ENCODE measurements around the gene HSBP1L1. TPM values are rescaled to one million over a fixed set of nuclear protein-coding genes. Genes with fewer than 3 reads are reported as not detected.

The HSBP1L1 gene
- total RNA-seq (10 to 100 TPM in 3 of 4 donors, 1 to 10 TPM in 1; 9.9 to 14.6 (median 11.1) TPM), polyA plus RNA-seq (18.8 TPM)
- long read RNA-seq, donor 1, transcript HSBP1L1-201 (4 exons, 771 nt) = major isoform, 8 of 9 reads
- long read RNA-seq, donor 1, partial matches to known transcripts = 0 of 9 reads
- long read RNA-seq, donor 1, other reads (novel, unspliced or antisense) = 0 of 9 reads
- long read RNA-seq, donor 2, partial matches to known transcripts = 0 of 4 reads
- long read RNA-seq, donor 2, other reads (novel, unspliced or antisense) = 1 of 4 reads
- long read RNA-seq, donor 3, partial matches to known transcripts = 0 of 1 reads
- long read RNA-seq, donor 3, other reads (novel, unspliced or antisense) = 0 of 1 reads
- long read RNA-seq, donor 4, partial matches to known transcripts = 0 of 2 reads
- long read RNA-seq, donor 4, other reads (novel, unspliced or antisense) = 0 of 2 reads

DNA sequence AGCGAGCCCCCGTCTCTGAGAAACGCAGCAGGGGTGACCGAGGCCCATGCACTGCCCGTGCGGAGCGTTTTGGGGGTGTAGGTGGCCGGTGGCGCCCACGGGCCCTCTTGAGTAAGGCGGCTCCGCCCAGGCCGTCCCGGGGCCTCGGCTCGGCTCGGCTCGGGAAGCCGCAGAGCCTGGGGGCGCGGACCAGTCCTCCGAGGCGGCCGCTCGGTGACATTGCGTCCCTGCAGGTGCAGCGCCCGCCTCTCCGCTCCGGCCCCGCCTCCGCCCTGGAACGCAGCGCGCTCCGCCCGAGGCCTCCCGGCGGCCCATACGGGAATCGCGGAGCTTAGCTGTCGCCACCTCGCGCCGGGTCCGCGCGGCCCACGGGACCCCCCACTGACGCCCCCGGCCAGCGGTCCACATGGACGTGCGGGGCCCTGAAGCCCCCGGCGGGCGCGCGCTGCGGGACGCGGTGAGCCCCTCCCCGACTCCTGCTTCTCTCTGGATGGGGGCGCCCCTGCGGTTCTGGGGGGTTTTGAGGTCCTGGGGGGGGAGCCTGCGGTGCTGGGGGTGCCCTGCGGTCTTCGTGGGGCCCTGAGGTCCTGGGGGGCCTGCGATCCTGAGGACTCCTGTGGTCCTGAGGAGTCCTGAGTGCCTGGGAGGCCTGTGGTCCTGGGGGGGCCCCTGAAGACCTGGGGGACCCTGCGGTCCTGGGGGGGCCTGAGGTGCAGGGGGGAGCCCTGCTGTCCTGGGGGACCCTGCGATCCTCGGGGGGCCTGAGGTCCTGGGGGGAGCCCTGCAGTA is at the start of gene HSBP1L1:
HSBP1L1 (plus strand) TSS at position 314 of the 789 bp plus-strand sequence; CDS start at position 407, 93 bp downstream.
- no peaks in the 10 kb centered on the region for H3K27me3 ChIP-seq (ENCODE audit: control insufficient read depth, insufficient read depth)
- whole genome bisulfite sequencing = 4% methylated on average over 73 of the region's 73 CpGs
- DNase-seq (peak; percentile 73 to 88 (median 86)), ATAC-seq (peak; percentile 87)
- H3K4me3 ChIP-seq (ENCODE audit: low read length) = peak within 1 kb of the TSS; percentile 92
- intact Hi-C loops (cut with DNase I) = no loop called here
- peak within 1 kb of the TSS; percentile 60 for H3K27ac ChIP-seq (ENCODE audit: low read length)
- peaks cover 3% of the 10 kb centered on the region for H3K4me1 ChIP-seq (ENCODE audit: control insufficient read depth, insufficient read depth, low read length)
- H3K9me3 ChIP-seq (ENCODE audit: control insufficient read depth, low read length) = no peaks in the 10 kb centered on the region

DNA sequence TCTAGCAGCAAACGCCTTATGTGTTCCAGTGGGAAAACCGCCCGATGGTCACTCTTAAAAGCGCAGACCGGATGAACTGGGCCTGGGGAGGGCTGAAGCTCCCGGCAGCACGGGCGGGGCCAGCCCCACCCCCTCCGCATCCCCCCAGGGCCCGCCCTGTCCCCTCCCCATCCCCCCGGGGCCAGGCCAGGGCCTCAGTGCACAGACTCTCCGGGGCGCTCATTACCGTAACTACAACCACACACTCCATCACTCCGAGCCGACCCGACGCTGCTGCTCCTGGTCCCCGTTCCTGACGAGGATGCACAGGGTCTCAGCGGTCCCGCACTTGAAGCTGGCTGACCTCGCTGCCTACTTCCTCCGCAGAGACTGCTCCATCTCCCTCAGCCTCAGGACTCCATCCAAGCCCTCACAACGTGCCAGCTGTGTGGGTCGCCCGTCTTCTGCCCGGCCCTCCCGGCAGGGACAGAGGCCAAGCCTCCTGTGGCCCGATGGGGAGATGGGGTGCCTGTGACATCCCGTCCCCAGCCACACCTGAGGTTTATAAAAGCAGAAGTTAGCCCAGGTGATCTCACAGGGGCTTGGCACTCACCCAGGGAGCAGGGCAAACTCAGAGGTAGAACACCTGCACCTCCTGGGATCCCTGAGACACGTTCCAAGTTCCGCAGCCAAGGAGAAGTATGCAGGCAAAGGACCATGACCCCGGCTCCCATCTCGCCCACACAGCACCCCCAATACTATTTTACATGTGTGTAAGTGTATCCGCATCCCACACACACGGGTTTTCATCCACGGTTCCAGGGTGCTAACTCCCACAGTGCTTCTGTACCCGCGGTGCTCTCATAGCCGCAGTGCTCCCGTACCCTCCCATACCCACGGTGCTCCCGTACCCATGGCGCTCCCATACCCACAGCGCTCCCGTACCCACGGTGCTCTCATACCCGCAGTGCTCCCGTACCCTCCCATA is 49.0 kb upstream of the HSBP1L1 start:
- 94% methylated on average over 50 of the region's 50 CpGs for whole genome bisulfite sequencing
- Histone ChIP-seq H3K9me3 (ENCODE audit: control insufficient read depth, low read length) (no peaks in the 10 kb centered on the region), H3K4me3 (ENCODE audit: low read length) (no peak overlapping the region), H3K27ac (ENCODE audit: low read length) (no peak overlapping the region), H3K27me3 (ENCODE audit: control insufficient read depth, insufficient read depth) (no peaks in the 10 kb centered on the region), H3K4me1 (ENCODE audit: control insufficient read depth, insufficient read depth, low read length) (no peaks in the 10 kb centered on the region)
- intact Hi-C loops (cut with DNase I) = no loop called here
- ATAC-seq = peak in 1 of 2 donors; percentile 10
- peak in 2 of 3 donors; percentile 5 to 49 for DNase-seq

DNA sequence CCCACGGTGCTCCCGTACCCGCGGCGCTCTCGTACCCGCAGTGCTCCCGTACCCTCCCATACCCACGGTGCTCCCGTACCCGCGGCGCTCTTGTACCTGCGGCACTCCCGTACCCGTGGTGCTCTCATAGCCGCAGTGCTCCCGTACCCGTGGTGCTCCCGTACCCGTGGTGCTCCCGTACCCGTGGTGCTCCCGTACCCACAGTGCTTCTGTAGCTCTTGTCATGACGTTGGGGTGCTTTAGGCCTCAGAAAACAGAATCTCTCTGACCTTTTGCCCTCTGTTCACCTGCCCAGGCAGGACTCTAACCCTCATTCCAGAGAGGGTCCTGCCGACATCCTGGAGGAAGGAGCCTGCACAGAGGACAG is 48.3 kb upstream of the HSBP1L1 start:
- intact Hi-C loops (cut with DNase I) = no loop called here
- no peak overlapping the region for H3K4me3 ChIP-seq (ENCODE audit: low read length)
- H3K27ac ChIP-seq (ENCODE audit: low read length) = no peak overlapping the region
- H3K9me3 ChIP-seq (ENCODE audit: control insufficient read depth, low read length) = no peaks in the 10 kb centered on the region
- WGBS = 89% methylated on average over 26 of the region's 26 CpGs
- H3K27me3 ChIP-seq (ENCODE audit: control insufficient read depth, insufficient read depth) = no peaks in the 10 kb centered on the region
- ATAC-seq = no peak
- H3K4me1 ChIP-seq (ENCODE audit: control insufficient read depth, insufficient read depth, low read length) = no peaks in the 10 kb centered on the region
- DNase-seq = no peak

DNA sequence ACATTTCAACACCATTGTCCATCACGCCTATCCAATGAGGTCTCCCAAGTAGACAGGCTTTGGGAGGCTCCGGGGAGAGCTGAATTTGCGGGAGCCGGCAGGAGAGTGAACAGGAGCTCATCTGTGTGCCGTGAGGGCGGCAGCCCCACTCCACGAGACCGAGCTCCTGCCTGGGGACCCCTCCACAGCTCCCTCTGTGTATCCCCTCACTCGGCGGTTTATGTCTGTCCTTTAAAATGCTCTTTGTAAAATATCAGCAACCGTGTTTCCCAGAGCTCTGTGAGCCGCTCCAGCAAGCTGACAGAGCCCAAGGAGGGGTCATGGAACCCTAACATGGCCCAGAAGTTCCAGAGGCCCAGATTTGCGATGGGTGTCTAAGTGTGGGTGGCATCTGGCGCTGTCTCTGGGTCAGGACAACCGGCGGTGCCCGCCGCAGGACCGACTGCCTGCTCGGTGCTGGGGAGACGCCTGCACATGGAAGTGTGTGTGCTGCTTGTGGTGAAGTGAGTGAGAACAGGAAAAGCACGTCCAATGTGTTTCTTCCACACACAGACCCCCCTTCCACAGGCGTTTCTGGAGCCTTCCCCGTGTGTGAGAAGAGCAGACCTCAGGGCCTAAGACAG is 47.8 kb upstream of the HSBP1L1 start:
- WGBS = 95% methylated on average over 24 of the region's 24 CpGs
- intact Hi-C loops (cut with DNase I) = no loop called here
- Histone ChIP-seq H3K4me3 (ENCODE audit: low read length) (no peak overlapping the region), H3K4me1 (ENCODE audit: control insufficient read depth, insufficient read depth, low read length) (no peaks in the 10 kb centered on the region), H3K27ac (ENCODE audit: low read length) (no peak overlapping the region), H3K27me3 (ENCODE audit: control insufficient read depth, insufficient read depth) (no peaks in the 10 kb centered on the region), H3K9me3 (ENCODE audit: control insufficient read depth, low read length) (no peaks in the 10 kb centered on the region)
- peak in 1 of 3 donors; percentile 9 for DNase-seq
- ATAC-seq = no peak

DNA sequence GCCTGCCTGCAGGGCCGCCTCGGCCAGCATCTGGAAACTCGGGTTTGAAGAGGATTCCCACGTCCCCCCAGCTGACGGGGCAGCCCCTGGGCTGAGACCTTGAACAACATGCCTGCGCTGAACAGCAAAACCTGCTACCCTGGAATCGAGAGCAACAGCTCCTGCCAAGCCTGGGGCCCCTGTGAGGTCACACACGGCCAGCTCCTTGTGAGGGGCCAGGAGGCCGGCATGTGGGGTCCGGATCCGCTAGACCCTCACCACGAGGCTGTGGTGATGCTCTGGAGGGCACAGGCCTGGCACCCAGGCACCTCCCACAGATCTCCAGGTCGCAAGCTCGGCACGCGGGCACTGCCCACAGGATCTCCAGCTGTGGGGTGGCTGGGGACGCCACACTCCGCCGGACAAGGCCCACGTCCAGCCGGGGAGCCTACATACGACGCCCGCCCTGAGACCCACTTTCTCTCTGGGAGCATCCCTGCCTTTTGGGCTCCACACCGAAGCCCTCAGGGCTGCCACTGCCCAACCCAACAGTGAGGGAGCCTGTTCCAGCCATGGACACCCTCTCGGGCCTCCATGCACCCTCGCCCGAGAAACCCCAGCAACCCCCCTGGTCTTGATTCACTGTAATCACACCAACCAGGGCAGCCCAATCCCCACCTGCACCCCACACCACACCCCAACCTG is 47.1 kb upstream of the HSBP1L1 start:
- WGBS = 97% methylated on average over 28 of the region's 28 CpGs
- no peak overlapping the region for H3K27ac ChIP-seq (ENCODE audit: low read length)
- H3K9me3 ChIP-seq (ENCODE audit: control insufficient read depth, low read length) = no peaks in the 10 kb centered on the region
- no peaks in the 10 kb centered on the region for H3K27me3 ChIP-seq (ENCODE audit: control insufficient read depth, insufficient read depth)
- peak in 1 of 3 donors; percentile 9 for DNase-seq
- ATAC-seq = peak in 1 of 2 donors; percentile 10
- no peak overlapping the region for H3K4me3 ChIP-seq (ENCODE audit: low read length)
- no peaks in the 10 kb centered on the region for H3K4me1 ChIP-seq (ENCODE audit: control insufficient read depth, insufficient read depth, low read length)
- intact Hi-C loops (cut with DNase I) = no loop called here

DNA sequence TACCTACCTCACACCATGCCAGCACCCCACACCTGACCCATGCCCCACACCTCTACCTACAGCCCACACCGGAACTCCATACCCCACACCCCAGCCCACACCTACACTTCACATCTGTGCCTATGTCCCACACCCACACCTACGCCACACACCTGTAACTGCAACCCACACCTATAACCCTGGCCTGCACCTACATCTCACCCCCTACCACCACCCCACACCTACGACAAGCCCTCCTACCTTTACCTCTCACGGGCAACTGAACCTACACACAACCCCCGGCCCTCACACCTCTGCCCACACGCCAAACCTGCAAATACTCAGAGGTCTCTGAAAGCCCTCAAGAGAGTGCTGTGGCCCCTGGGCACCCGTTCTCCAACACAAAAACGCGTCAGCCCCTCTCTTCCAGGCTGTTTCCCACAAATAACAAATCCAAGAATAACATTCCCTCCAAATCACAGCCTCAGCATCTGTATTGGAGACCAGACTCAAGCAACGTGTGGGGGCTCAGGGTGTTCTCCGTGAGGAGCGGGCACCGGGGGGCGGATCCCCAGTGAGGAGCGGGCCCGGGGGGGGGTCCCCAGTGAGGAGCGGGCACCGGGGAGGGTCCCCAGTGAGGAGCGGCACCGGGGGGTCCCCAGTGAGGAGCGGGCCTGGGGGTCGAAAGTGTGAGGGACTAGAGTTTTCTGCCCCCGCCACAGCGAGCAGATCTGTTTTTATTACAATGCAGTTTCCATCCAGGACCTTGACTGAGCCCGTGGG is 46.4 kb upstream of the HSBP1L1 start:
- ATAC-seq (peak in 1 of 2 donors; percentile 26), DNase-seq (no peak)
- no peaks in the 10 kb centered on the region for H3K9me3 ChIP-seq (ENCODE audit: control insufficient read depth, low read length)
- no peak overlapping the region for H3K4me3 ChIP-seq (ENCODE audit: low read length)
- H3K27me3 ChIP-seq (ENCODE audit: control insufficient read depth, insufficient read depth) = no peaks in the 10 kb centered on the region
- H3K4me1 ChIP-seq (ENCODE audit: control insufficient read depth, insufficient read depth, low read length) = no peaks in the 10 kb centered on the region
- intact Hi-C loops (cut with DNase I) = no loop called here
- no peak overlapping the region for H3K27ac ChIP-seq (ENCODE audit: low read length)
- WGBS = 94% methylated on average over 25 of the region's 25 CpGs

DNA sequence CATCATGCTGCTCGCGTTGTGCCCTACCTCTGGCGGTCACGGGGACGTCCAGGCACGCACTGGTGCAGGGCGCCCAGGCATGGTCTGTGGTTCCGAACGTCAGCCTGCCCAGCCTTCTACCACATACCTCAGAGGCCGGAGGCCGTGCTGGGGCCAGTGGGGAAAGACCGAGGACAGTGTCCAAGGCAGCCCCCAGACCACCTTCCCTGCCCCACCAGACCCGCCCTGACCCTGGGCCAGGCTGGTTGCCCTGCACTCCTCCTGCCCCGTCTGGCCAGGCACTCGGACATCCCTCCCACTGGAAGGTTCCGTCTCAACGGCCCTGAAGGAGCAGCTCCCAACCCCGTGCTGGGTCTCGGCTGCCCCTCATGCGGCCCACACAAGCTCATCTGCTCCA is 45.8 kb upstream of the HSBP1L1 start:
- H3K9me3 ChIP-seq (ENCODE audit: control insufficient read depth, low read length) = no peaks in the 10 kb centered on the region
- no peaks in the 10 kb centered on the region for H3K27me3 ChIP-seq (ENCODE audit: control insufficient read depth, insufficient read depth)
- no peaks in the 10 kb centered on the region for H3K4me1 ChIP-seq (ENCODE audit: control insufficient read depth, insufficient read depth, low read length)
- 97% methylated on average over 20 of the region's 20 CpGs for WGBS
- intact Hi-C loops (cut with DNase I) = no loop called here
- ATAC-seq = peak in 1 of 2 donors; percentile 35
- H3K27ac ChIP-seq (ENCODE audit: low read length) = no peak overlapping the region
- H3K4me3 ChIP-seq (ENCODE audit: low read length) = no peak overlapping the region
- peak in 1 of 3 donors; percentile 11 for DNase-seq

DNA sequence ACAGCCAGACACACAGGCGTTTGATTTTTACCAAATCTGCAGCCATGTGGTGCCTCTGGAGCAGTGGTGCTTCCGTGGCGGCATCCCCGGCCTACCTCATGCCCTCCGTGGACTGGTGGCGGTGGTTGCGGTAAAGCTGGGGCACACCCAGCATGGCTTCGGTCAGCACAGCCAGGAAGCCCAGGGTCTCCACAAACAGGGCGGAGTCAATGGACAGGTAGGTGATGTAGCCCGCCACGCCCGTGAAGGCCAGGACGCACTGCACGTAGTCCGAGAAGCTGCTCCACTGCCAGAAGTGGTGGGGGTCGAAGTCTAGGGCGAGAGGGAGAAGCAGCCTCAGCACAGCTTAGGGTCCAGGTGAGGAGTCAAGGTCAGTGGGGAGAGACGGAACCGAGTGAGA is 45.4 kb upstream of the HSBP1L1 start:
- WGBS = 95% methylated on average over 19 of the region's 19 CpGs
- Histone ChIP-seq H3K27me3 (ENCODE audit: control insufficient read depth, insufficient read depth) (no peaks in the 10 kb centered on the region), H3K4me3 (ENCODE audit: low read length) (no peak overlapping the region), H3K27ac (ENCODE audit: low read length) (no peak overlapping the region), H3K9me3 (ENCODE audit: control insufficient read depth, low read length) (no peaks in the 10 kb centered on the region), H3K4me1 (ENCODE audit: control insufficient read depth, insufficient read depth, low read length) (no peaks in the 10 kb centered on the region)
- intact Hi-C loops (cut with DNase I) = no loop called here
- ATAC-seq (no peak), DNase-seq (peak in 1 of 3 donors; percentile 9)

Measured in right cardiac atrium (tissue), 5 donors.